Tibial nerve (tissue), 4 donors: ENCODE measurements around the gene SERP1. TPM values are rescaled to one million over a fixed set of nuclear protein-coding genes. Genes with fewer than 3 reads are reported as not detected.

ENCODE experiments used
- DNase-seq, 2 donors: peaks; one replicate each; pipeline ENCODE4 v3.0.0-alpha.2; 2019; ENCODE audit warnings: low spot score in 2 of 2
- H3K27ac ChIP-seq, 4 donors: fragments of 200-600 bp; sonication (generic) in 3 of 4; one replicate each; pipeline ENCODE4 v1.5.1; 2017 to 2019; ENCODE audit warnings: mild to moderate bottlenecking in 1 of 4
- H3K27me3 ChIP-seq, 2 donors: fragments of 200-600 bp; sonication (generic) in 1 of 2; one replicate each; pipeline versions ENCODE4 v1.5.1 to v1.6.0; 2017 to 2019
- H3K36me3 ChIP-seq, 3 donors: fragments of 200-600 bp; sonication (generic); one replicate each; pipeline ENCODE4 v1.5.1; 2018 to 2019
- H3K4me1 ChIP-seq, 4 donors: fragments of 200-600 bp; sonication (generic) in 3 of 4; one replicate each; pipeline ENCODE4 v1.5.1; 2017 to 2019
- H3K4me3 ChIP-seq, 4 donors: fragments of 200-600 bp; sonication (generic) in 3 of 4; one replicate each; pipeline ENCODE4 v1.5.1; 2017 to 2019; ENCODE audit warnings: mild to moderate bottlenecking in 1 of 4, moderate library complexity in 1 of 4
- H3K9me3 ChIP-seq, 4 donors: fragments of 200-600 bp; sonication (generic) in 3 of 4; one replicate each; pipeline ENCODE4 v1.5.1; 2017 to 2019
- CTCF ChIP-seq, 5 experiments: fragments of 200-600 bp in 3 of 5; fragments of 450-650 bp in 2 of 5; sonication (generic) in 3 of 5; IDR thresholded peaks; one replicate each; pipeline ENCODE4 v1.5.1; 2016 to 2019; ENCODE audit warnings: antibody characterized with exemption in 5 of 5, mild to moderate bottlenecking in 3 of 5, moderate library complexity in 2 of 5
- EP300 ChIP-seq, 2 donors: sonication (generic); formaldehyde crosslinking; IDR thresholded peaks; one replicate each; pipeline ENCODE4 v1.6.1; 2017; ENCODE audit warnings: antibody characterized with exemption in 2 of 2, mild to moderate bottlenecking in 1 of 2
- POLR2A ChIP-seq, 2 donors: fragments of 450-650 bp; IDR thresholded peaks; one replicate each; pipeline ENCODE4 v1.6.1; 2017; ENCODE audit warnings: antibody characterized with exemption in 2 of 2, mild to moderate bottlenecking in 2 of 2, moderate library complexity in 2 of 2
- WGBS, 2 donors: methylation state at CpG; one replicate each; pipeline ENCODE4 v1.1.5; 2018; 5-methylcytosine and 5-hydroxymethylcytosine counted together
- total RNA-seq, 4 donors: library from RNA; depleted of rRNA; stranded (reverse); fragments of >200 nt; gene quantifications; one replicate each; pipeline ENCODE4 v1.1.0, GENCODE V29; 2016

Gene SERP1
- total RNA-seq, 4 donors from 2014 or later = 377 to 593 (median 447) TPM

DNA sequence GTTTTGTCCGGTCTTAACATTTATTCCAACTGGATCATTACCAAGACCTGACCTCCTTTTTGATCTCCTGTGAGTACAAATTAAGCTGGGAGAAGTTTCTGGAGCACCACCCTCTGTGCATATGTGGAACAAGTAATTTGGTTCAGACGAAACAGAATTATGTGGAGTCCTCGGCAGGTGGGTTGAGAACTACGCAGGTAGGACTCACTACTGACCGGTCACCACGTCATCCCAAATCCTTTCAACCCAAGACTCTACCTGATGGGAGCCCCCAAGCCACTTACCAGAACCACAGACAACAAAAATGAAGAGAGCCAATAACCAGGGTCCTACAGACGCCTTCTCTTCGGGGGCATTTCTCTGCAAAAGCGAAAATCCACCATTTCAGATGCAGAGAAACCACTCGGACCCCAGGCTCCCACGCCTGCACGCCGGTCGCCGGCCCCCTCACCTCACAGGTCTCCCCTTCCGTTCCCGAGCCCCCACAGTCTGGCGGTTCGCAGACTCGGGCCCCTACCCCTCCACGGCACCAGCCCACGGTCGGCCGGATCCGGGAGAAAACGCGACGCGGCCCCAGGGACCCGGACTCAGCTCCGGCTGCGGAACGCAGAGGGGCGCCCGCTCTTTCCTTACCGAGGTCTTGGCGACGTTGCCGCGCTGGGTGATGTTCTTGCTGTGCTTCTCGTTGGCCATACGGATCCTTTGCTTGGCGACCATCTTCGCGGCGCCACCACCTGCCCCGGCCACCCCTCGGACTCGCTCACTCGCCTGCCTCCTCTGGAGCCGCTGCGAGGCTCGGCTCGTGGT lies 674 bp downstream of the SERP1 start:
- Histone ChIP-seq H3K9me3 (no peaks in the 10 kb centered on the region), H3K27ac (peak overlapping the region; percentile 98 to 100 (median 98)), H3K27me3 (no peaks in the 10 kb centered on the region), H3K36me3 (peaks cover 0 to 3% (median 0%) of the 10 kb centered on the region in 3 donors), H3K4me1 (peaks cover 4 to 76% (median 13%) of the 10 kb centered on the region in 4 donors), H3K4me3 (peak overlapping the region; percentile 85 to 97 (median 92))
- no peak for TF ChIP-seq EP300 (IDR thresholded peaks at IDR 0.05)
- no peak for TF ChIP-seq POLR2A (IDR thresholded peaks at IDR 0.05)
- no peak for TF ChIP-seq CTCF (IDR thresholded peaks at IDR 0.05)
- DNase-seq = peak; percentile 21 to 26
- 1% methylated on average over 12 to 41 of the region's 54 CpGs for WGBS, 2 donors

- no peaks in the 10 kb centered on the region for H3K27me3 ChIP-seq
- peak overlapping the region in 2 of 4 donors; percentile 98 to 99 for H3K27ac ChIP-seq
- DNase-seq = no peak
- H3K36me3 ChIP-seq = peaks cover 0 to 3% (median 0%) of the 10 kb centered on the region in 3 donors
- H3K4me3 ChIP-seq = peak overlapping the region; percentile 85 to 97 (median 92)
- H3K9me3 ChIP-seq = no peaks in the 10 kb centered on the region
- WGBS, 2 donors = 0 to 2% methylated on average over 1 of the region's 1 CpG
- H3K4me1 ChIP-seq = peaks cover 4 to 67% (median 13%) of the 10 kb centered on the region in 4 donors
- TF ChIP-seq EP300 (IDR thresholded peaks at IDR 0.05) = no peak
- no peak for TF ChIP-seq CTCF (IDR thresholded peaks at IDR 0.05)
- TF ChIP-seq POLR2A (IDR thresholded peaks at IDR 0.05) = no peak
Measured at GRCh38 chr3:150544726-150545125, 1.6 kb downstream of the SERP1 start.

DNA sequence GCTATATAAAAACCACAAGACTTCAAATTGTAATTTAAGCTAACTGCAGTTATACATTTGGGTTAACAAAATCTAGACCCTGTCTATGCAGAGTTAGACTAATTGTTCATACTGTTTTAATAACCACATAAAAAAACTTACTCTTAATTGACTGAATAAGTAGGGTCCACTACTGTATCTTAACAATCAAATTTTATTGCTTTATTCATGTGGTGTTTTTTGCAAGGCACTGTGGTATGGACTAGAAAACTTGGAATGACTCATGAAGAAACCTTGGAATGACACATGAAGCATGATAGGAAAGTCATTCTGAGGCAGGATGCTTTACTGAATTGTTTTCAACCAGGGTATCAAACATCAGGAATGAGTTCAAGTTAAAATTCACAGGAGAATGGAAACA lies 2.3 kb downstream of the SERP1 start:
- no peak overlapping the region for H3K27ac ChIP-seq
- no peaks in the 10 kb centered on the region for H3K36me3 ChIP-seq
- no peak overlapping the region for H3K4me3 ChIP-seq
- no peaks in the 10 kb centered on the region for H3K27me3 ChIP-seq
- no peak for TF ChIP-seq POLR2A (IDR thresholded peaks at IDR 0.05)
- no peak for TF ChIP-seq CTCF (IDR thresholded peaks at IDR 0.05)
- no peak for TF ChIP-seq EP300 (IDR thresholded peaks at IDR 0.05)
- no peaks in the 10 kb centered on the region for H3K9me3 ChIP-seq
- DNase-seq = no peak
- peaks cover 4 to 69% (median 13%) of the 10 kb centered on the region in 4 donors for H3K4me1 ChIP-seq

DNA sequence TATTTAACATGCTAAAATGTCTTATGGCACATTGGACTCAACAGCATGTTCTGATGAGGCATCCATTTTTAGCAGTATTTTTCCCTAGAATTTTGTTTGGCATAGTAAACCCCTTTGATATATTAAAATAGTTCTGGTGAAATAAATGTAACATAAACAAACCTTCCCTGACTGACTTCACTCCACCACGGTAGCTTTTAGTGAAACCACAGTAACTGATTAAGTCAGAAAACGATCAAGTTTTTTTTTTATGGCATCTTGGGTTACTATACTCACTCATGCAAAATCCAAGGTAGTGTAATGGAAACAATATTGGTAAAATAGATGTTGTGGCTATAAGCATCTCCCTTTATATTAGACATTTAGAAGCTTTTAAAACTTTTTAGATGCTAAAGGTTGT lies 2.8 kb downstream of the SERP1 start:
- no peaks in the 10 kb centered on the region for H3K36me3 ChIP-seq
- H3K27ac ChIP-seq = no peak overlapping the region
- 75 to 84% methylated on average over 2 of the region's 2 CpGs for WGBS, 2 donors
- H3K27me3 ChIP-seq = no peaks in the 10 kb centered on the region
- H3K4me3 ChIP-seq = no peak overlapping the region
- peaks cover 4 to 67% (median 13%) of the 10 kb centered on the region in 4 donors for H3K4me1 ChIP-seq
- no peaks in the 10 kb centered on the region for H3K9me3 ChIP-seq
- TF ChIP-seq EP300 (IDR thresholded peaks at IDR 0.05) = no peak
- TF ChIP-seq CTCF (IDR thresholded peaks at IDR 0.05) = no peak
- TF ChIP-seq POLR2A (IDR thresholded peaks at IDR 0.05) = no peak
- DNase-seq = no peak

GRCh38 chr3:150543128-150543527 lies 3.2 kb downstream of the SERP1 start:
- WGBS, 2 donors = 71 to 76% methylated on average over 3 of the region's 3 CpGs
- TF ChIP-seq CTCF (IDR thresholded peaks at IDR 0.05) (no peak), EP300 (IDR thresholded peaks at IDR 0.05) (no peak), POLR2A (IDR thresholded peaks at IDR 0.05) (no peak)
- H3K4me3 ChIP-seq = no peak overlapping the region
- H3K36me3 ChIP-seq = no peaks in the 10 kb centered on the region
- DNase-seq = no peak
- H3K27ac ChIP-seq = no peak overlapping the region
- no peaks in the 10 kb centered on the region for H3K9me3 ChIP-seq
- H3K4me1 ChIP-seq = peaks cover 4 to 63% (median 11%) of the 10 kb centered on the region in 4 donors
- no peaks in the 10 kb centered on the region for H3K27me3 ChIP-seq
